GM12864 (cell line): ENCODE results near the gene GALNT6.

ENCODE experiments used
- DNase-seq: peaks from one replicate; pipeline ENCODE4 v3.0.0-alpha.2; 2011; ENCODE audit warnings: low read depth
- H3K4me3 ChIP-seq: 2 replicates; pipeline ENCODE4 v1.5.1; 2011; ENCODE audit warnings: mild to moderate bottlenecking, low read depth, low read length, control low read depth
- TF ChIP-seq, protein P1 (sequence below): IDR thresholded peaks from 2 replicates; pipeline ENCODE4 v1.5.1; 2011; ENCODE audit warnings: low read depth, mild to moderate bottlenecking, moderate library complexity, low read length, control low read depth, inconsistent platforms; ENCODE audit errors: missing control alignments

The GALNT6 gene

DNA sequence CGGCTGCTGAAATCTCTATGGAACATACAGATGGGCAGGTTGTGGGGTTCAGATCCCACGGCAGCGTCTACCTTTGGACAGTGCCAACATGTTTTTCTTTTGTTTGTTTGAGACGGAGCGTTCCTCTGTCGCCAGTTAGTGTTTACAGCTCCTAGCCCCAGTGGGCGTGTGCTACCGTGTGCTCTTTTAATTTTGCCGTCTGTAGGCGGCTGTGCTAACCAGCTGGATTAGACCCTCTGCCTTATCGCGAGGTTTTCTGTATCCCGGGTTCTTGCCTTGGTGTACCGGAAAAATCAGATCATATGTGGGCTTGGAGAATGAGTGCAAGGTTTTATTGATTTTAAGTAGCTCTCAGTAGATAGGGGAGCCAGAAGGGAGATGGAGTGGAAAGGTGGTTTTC is 9.8 kb upstream of the GALNT6 start:
- DNase-seq: no peak
- TF ChIP-seq, protein P1, sequence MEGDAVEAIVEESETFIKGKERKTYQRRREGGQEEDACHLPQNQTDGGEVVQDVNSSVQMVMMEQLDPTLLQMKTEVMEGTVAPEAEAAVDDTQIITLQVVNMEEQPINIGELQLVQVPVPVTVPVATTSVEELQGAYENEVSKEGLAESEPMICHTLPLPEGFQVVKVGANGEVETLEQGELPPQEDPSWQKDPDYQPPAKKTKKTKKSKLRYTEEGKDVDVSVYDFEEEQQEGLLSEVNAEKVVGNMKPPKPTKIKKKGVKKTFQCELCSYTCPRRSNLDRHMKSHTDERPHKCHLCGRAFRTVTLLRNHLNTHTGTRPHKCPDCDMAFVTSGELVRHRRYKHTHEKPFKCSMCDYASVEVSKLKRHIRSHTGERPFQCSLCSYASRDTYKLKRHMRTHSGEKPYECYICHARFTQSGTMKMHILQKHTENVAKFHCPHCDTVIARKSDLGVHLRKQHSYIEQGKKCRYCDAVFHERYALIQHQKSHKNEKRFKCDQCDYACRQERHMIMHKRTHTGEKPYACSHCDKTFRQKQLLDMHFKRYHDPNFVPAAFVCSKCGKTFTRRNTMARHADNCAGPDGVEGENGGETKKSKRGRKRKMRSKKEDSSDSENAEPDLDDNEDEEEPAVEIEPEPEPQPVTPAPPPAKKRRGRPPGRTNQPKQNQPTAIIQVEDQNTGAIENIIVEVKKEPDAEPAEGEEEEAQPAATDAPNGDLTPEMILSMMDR: no peak
- H3K4me3 ChIP-seq: no peak overlapping the region

DNA sequence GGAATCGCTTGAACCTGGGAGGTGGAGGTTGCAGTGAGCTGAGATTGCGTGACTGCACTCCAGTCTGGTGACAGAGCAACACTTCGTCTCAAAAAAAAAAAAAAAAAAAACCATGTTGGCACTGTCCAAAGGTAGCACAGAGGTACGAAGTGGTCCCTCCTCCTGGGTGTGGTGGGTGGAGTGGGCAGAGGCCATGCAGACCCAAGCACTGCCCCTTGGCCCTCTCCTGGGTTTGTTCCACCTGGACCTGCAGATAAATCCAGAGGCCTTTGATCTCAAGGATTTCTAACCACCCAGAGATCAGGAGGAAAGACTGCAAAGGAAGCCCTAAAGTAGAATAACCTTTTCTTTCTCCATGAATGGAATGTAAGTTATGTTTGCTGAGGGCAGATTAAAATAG is 8.7 kb upstream of the GALNT6 start:
- no peak for DNase-seq
- no peak overlapping the region for H3K4me3 ChIP-seq
- TF ChIP-seq, protein P1: no peak

DNA sequence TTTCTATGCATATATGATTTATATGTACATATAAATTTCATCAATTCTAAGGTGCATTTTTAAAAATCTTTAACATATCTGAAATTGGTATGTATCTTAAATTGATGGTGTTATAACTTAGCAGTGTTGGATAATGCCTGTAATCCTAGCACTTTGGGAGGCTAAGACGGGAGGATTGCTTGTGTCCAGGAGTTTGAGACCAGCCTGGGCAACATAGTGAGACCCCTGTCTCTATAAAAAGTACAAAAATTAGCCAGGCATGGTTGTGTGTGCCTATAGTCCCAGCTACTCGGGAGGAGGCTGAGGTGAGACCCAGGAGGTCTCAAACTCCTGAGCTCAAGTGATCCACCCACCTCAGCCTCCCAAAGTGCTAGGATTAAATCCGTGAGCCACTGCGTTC is 6.5 kb upstream of the GALNT6 start:
- TF ChIP-seq, protein P1: no peak
- no peak overlapping the region for H3K4me3 ChIP-seq
- DNase-seq: no peak

DNA sequence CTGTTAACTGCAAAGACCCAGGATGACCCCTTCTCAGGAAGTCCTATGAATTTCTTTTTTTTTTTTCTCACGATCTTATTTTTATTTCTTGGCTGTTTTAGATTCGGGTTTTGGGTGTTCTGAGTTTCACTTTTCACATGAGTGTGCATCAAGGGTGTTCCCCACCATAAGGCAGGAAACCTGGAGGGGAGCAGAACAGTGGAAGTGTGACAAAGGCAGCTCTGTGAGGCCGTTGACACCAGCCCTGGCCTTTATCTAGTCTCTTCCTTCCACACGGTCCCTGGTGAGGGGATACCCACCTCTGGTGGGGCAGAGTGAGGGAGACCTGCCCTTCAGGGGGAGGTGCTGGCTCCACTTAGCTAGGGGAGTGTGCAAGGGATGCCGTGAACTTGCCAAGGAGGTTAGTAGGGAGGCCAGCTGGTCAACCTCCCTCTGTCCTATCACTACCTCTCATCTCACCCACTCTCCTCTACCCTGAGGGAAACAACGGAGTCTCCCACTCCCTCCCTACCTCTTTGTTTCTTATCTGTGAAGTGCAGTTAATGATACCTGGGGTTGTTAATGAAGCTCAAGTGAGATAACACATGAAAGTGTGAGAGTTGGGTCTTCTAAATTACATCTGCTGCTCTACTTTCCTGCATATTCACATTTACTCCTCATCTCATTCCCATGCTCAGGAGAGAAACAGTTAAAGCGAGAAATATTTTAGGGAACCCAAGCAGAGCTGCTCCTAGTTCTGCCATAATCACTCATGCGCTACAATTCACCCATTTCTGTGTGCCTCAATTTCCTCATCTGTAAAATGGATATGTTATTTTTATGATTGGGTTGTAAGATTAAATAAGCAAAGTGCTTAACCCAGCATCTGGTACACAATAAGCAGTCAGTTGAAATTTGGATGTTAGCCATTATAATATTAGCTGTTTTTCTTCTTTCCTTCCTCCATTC is 4.4 kb upstream of the GALNT6 start:
- DNase-seq: no peak
- H3K4me3 ChIP-seq: peak overlapping the region; percentile 19; the same call in 1 of the 2 replicates
- TF ChIP-seq, protein P1: no peak

DNA sequence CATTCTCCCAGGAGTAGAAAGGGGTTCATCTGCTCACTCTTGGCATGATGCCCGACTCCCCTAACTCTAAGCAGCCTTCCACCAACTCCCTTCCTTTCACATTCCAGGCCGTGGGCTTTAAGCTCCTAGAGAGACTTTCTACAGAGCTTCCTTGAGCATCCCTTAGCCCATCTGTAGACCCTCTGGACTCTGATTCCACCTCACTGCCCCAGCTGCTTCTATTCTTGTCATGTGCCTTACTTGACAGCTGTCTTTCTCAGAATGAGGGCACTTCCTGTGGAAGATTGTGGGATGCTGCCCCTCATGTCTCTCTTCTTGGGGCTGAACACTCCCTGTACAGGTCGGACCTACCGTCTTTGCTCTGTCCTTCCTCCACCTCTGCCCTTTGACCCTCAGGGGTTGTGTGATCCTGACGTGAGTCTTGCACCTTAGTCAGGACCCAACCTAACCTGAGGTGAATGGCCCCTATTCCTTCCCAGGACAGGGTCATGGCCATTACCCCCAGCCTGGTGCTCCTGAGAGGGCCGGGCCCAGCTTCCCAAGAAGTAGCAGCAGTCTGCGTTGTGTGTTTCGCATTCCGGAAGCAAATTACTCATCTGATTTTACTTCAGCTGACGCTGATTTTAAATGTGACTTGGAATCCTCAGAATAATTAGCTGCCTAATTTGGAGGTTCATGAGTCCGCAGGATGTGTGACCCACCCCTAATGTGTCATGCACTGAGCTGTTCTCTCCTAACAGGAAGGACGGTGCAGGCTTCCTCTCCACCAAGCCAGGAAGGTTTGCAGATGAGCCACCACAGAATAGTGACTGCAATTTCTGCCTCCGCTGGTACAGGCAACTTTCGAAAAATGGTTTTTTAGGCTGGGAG is 2.7 kb upstream of the GALNT6 start:
- peak overlapping the region; percentile 82; the same call in 1 of the 2 replicates for H3K4me3 ChIP-seq
- TF ChIP-seq, protein P1: no peak
- no peak for DNase-seq

DNA sequence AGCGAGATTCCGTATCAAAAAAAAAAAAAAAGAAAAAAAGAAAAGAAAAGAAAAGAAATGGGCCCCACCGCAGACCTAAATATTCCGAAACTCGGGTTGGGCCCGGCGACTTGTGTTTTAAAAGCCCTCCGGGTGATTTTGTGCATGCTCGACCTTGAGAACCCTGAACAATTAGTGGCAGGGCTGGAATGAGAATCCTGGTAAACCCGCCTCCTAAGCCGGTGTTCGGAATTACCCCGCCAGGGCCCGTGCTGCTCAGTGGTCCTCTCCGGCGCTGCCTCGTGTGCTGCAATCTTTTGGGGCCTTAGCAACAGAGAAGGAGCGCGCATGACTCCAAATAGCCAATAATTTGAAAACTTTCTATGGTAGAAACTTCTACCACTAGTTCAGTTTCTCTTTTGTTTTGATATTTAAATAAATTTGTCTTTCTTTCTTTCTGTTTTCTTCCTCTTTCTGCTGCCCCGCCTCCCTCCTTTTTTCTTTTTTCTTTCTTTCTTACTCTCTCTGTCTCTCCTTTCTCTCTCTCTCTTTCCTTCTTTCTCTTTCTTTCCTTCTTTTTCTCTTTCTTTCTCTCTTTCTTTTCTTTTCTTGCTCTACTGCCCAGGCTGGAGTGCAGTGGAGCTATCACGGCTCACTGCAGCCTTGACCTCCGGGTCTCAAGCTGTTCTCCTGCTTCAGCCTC is 1.5 kb upstream of the GALNT6 start:
- peak overlapping the region; percentile 82 for H3K4me3 ChIP-seq
- DNase-seq: no peak
- TF ChIP-seq, protein P1: no peak
